Activated CD4-positive, alpha-beta T cell treated with anti-CD3 and anti-CD28 coated beads for 24 hours (primary cell): ENCODE data around the gene SMTNL2.
"Not testable (repeated sequence)": the region's sequence is repeated elsewhere in the genome, so short reads cannot be mapped to it uniquely, and the experiment has no call there.

Source experiments
- DNase-seq, 2 donors: peaks; one replicate each; pipeline ENCODE4 v3.0.0-alpha.2; 2020; ENCODE audit warnings: low read depth in 2 of 2

The SMTNL2 gene

DNA sequence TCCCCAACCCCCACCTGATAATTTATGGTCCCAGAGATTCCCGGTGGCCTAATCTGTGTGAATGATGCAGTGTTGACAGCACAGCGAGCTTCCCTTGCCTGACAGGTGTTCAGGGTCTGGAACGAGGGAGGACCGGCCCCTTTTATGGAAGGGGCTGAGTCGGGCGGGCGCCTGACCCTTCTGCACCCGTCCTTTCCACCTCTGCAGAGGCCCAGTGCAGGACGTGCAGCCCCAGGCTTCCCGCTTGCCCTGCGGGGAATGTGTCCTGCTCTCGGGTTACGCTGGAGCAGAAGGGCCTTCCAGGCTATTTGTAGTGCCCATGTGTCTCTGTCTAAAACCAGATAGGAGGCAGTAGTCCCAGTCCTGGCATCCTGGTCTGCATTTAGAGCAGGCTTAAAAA lies 16.2 kb downstream of the SMTNL2 start:
- no peak for DNase-seq

DNA sequence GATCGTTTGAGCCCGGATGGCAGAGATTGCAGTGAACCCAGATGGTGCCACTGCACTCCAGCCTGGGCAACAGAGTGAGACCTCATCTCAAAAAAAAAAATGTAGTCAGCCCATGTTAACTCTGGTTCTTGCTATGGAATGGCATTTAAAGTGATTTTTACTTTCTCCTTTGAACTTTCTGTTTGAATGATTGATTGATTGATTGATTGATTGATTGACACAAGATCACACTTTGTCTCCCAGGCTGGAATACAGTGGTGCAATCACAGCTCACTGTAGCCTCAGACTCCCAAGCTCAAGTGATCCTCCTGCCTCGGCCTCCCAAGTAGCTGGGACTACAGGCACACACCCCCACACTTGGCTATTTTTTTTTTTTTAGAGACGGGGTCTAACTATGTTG lies 17.0 kb downstream of the SMTNL2 start:
- no peak for DNase-seq

DNA sequence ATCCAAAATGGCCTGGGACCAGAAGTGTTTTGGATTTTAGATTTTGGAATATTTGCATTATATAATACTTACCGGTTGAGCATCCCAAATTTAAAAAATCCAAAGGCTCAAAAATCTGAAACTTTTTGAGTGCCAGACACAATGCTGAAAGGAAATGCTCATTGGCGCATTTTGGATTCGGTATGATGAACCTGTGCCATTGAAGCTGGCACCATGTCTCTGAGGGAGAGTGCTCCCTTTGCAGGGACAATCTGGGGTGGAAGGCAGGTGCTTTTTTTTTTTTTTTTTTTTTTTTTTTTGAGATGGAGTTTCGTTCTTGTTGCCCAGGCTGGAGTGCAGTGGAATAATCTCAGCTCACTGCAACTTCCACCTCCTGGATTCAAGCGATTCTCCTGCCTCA lies 17.7 kb downstream of the SMTNL2 start:
- no peak for DNase-seq

DNA sequence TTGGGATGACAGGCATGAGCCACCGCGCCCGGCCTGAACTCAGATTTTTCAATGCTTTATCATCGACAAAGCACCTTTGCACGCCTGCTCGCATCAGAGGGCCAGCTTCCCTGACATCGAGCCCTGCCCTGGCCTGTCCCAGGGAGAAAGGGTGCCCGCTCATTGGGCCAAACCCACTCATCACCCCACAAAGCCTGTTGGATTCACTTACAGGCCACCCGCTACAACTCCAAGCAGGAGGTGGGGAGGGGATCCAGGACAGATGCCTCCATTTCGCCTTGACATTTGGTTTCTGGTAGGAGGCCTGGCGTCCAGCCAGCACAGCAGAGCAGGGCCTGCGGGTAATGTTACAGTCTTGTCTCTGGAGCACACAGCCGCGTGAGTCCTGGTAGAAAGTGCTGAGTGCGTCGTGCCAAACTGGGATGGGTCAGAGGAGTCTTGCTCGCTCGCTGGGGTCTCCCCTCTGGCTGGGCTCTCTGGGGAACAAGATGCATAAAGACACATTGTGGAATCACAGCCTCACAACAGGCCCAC lies 19.8 kb downstream of the SMTNL2 start:
- DNase-seq, result no peak

DNA sequence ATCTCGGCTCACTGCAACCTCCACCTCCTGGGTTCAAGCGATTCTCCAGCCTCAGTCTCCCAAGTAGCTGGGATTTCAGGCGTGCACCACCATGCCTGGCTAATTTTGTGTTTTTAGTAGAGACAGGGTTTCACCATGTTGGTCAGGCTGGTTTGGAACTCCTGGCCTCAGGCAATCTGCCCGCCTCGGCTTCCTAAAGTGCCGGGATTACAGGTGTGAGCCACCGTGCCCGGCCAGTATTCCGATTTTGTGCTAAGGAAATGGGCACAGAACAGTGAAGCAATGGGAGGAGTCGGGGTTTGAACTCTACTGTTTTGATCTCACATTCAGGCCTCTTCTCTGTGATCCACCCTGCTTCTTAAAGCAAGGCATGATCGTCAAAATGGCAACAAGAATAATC lies 20.4 kb downstream of the SMTNL2 start:
- DNase-seq, result not testable (repeated sequence)

DNA sequence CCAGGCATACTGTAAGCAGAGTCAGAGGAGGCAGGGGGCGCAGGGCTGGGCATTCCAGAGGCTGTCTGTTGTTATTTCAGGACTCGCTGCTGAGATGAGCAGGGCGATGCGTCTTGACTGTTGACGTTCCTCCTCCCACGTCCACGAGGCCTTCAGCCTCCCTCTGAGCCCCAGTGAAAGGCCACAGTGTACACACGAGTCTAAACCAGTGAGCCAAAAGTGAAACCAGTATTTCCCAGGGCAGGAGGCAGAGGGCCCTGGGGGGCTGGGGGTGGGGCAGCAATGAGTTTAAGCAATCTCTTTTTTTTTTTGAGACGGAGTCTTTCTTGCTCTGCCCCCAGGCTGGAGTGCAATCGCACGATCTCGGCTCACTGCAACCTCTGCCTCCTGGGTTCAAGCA lies 21.5 kb downstream of the SMTNL2 start:
- no peak for DNase-seq

DNA sequence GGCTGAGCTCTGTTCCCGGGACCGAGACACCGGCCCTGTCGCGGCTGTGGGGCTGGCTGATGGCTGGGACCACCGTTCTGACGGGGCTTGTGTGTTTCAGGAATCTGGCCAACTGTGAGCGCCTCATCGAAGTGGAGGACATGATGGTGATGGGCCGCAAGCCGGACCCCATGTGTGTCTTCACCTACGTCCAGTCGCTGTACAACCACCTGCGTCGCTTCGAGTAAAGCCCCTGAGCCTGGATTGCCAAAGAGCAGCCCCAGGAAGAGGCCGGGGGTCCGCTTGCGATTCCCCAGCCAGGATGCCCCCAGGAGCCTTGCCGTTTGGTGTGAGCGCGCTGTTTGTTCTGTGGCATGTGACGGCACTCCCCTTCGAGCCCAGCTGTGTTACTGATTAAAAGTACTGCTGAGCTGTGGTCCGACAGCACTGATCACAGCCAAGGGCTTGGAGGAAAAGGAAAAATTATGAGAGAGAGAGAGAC lies 23.0 kb downstream of the SMTNL2 start:
- DNase-seq, result no peak

DNA sequence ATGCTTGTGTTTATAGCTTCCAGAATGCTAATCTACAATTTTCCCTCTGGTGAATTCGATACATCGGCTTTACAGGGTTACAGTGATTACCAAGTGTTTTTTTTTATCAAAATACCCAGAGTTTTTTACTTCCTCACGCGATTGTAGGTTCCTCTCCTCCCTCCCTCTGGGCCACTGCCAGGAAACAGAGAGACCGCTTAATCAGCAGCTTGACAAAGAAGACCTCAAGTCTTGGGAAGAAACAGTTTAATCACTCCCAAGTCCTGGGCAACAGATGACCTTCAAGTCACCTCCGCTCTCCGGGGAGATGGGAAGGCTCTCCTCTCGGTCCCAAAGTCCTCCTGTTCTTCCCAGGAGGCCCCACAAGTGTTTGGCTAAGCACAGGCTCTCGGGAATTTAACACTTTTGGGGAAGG lies 23.5 kb downstream of the SMTNL2 start:
- DNase-seq, result no peak

DNA sequence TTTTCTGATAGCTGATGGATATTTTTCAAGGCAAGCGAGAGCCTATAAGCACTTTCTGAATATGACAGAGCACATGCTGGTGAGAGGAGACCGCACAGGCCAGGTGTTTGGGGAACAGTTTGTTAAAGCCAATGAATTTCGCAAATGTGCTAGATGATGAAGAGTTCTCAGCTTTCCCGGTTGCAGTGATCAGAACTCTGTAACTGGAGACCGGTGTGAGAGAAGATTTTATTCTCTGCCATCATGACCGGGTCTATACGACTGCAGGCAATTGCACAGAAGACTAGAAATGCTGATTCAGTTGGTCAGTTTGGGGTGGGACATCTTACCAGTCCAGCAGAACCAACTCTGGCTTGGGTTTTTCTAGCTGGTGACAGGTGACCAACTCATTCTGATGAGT lies 25.4 kb downstream of the SMTNL2 start:
- DNase-seq, result no peak

DNA sequence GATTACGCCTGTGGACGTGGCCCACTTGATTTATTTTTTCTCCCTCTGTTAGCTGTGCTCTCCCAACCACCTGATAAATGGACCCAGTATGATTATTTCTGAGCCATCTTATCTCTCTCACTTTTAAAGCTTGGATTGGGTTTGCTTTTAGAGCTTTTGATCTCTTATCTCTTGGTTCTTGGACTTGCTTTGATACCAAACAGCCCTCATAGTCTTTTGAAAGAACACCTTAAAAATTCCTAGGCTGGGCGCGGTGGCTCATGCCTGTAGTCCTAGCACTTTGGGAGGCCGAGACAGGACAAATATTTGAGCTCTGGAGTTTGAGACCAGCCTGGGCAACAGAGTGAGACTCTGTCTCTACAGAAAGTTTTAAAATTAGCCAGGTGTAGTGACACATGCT lies 25.8 kb downstream of the SMTNL2 start:
- no peak for DNase-seq

DNA sequence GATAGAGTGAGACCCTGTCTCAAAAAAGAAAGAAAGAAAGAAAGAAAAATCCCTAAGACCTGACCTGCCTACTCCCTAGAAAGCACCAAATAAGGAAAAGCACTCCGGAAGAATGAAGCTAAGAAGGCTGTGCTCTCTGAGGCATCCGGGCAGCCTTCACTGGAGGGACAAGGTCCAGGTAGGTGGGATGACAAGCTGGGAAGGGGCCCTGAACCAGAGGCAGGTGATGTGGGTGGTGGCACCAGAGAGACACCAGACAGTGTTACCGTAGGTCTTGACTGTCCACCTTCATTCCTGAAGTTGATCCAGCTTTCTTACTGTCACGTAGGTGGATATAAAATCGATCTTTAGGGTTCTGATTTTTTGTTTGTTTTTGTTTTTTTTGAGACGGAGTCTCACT lies 26.3 kb downstream of the SMTNL2 start:
- no peak for DNase-seq

DNA sequence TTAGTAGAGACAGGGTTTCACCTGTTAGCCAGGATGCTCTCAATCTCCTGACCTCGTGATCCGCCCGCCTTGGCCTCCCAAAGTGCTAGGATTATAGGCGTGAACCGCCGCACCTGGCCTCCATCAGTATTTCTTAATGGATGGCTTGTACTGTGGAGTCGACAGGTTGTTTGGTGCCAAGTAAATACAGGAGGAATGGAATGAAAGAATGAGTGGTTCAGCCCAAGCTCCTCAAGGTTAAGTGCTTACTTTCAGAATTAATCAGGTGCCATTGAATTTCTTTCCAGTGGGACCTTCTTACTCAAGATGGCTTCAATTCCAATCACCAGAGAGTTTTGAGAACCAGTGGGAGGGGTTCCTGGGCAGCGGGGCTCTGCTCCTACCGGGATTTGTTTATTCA lies 32.1 kb downstream of the SMTNL2 start:
- DNase-seq, result no peak

DNA sequence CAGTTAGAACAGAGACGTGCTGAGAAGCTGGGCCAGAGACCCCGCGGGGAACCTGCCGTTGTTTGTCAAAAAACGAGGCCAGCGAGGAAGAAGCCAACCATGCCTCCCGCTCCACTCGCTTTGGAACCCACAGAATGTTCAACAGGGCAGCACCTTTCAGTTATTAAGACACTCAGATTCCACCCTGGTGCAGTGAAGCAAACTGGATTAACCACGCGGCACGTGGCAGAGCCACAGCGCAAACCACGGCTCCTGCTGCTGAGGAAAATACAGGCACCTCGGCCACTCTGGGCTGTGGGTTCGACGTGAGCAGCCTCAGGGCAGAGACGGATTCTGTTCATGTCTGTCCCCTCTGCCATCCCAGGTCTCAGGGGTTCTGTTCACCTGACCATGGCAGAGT lies 32.8 kb downstream of the SMTNL2 start:
- no peak for DNase-seq

DNA sequence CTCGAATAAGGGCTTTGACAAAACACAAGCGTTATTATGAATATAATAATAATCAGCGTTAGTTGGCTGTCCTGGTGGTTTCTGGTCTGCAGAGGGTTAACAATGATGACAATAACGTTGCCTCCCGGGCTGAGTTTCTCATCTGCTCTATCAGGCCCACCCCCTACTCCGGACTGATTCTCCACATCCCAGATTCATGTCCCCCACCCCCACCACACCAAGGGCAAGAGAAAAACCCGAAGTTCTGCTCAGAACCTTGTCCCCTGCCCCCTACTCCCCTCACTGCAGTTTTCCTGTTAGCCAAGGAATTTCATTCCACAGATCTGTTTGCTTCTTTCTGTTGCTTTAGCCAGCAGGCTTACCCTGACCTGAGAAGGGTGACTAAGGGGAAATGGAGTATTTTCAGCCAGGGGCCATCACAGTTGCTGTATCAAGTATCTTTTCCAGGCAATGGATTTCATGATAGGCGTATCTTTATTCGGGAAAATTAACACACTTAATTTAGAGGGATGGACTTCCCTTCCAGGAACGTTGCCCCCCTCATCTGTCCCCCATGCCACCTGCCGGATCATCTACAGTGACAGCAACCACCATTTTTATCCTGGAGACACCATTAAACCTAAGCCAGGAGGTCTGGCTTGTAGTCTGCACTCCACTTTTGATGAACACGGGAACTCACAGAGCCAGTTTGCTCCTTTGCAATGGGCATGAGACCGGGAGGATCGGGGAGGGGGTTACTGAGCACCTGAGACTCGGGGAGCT lies 33.4 kb downstream of the SMTNL2 start:
- no peak for DNase-seq

DNA sequence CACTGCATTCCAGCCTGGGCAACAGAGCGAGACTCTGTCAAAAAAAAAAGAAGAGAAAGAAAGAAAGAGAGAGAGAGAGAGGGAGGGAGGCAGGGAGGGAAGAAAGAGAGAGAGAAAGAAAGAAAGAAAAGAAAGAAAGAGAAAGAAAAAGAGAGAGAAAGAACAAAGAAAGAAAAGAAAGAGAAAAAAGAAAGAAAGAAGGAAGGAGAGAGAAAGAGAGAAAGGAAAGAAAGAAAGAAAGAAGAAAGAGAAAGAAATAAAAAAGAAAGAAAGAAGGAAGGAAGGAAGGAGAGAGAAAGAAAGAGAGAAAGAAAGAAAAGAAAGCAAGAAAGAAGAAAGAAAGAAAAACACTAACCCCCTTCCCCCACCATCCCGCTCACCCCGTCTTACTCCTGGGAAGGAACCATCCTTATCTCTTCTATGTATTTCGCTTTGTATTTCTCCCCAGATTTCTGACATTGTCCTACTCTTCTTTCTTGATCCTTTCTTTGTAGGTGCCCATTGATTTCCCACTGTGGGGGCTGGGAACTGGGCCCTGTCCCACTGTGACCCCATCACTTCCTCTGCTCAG lies 36.3 kb downstream of the SMTNL2 start:
- no peak for DNase-seq

DNA sequence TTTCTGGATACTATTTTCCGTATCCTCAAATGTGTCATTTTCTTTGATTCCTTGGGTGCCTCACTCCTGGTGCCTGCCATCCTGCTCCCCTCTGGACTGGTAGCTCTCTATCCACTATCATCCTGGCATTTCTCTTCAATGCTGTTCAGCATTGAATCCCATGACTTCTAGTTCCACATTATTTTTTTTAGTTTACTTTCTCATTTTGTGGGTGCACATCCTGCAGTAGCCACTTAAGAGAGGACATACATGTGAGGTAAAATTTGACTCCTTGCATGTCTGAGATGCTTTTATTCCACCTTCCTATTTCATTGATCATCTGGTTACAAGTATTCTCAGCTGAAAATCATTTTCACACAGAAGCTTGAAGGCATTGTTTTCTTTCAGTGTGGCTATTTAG lies 38.0 kb downstream of the SMTNL2 start:
- no peak for DNase-seq

DNA sequence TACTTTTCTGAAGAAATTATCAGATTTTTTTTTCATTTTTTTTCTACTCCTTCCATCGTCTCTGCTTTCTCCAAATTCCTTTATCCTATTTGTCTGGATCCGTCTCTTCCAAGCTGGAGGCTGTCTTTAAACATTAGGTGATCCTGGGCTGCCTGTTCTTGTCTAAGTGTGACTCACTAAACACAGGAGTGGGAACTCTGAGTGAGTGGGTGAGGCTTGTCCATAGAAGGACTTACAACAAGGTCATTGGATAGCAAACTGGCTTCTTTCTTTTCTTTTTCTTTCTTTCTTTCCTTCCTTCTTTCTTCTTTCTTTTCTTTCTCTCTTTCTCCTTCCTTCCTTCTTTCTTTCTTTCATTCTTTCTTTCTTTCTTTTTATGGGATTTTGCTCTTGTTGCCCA lies 38.9 kb downstream of the SMTNL2 start:
- DNase-seq, result no peak

DNA sequence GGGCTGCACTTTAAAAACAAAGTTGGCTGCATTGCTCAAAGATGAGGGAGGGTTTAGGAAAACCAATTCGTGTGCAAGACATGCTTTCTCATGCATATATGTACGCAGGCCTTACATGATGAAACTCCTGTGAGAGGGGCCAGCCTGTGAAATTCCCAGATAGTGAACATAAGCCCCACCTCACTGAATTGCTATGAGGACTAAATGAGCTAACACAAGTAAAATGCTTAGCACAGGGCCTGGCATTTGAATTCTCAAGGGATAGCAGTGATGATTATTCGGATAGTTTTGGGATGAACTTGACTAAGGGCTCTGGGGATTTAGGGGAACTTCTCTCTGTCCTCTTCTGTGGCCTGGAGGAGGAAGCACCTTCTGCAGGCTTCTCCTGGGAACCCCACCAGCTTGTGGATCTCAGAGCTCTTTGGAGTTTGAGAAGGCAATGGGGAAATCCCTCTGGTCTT lies 40.2 kb downstream of the SMTNL2 start:
- not testable (repeated sequence) for DNase-seq

DNA sequence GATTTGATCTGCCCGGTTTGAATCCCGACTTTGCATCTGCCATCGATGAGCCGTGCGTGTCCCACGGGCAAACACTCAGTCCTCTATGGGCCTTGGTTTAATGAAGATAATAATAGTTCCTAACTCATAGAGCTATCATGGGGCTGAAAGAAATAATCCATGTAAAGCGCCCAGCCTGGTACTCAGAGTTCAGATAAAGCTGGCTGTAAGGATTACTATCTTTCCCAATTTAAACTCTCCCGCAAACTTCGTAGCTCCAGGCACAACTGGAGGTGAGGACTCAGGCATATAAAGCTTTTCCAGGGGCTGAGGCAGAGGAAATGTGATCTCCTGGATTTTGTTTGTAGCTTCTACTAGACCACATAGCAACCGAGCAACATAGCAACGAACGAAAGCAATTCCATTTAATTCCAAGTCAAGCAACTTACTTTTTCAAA lies 40.9 kb downstream of the SMTNL2 start:
- DNase-seq, result no peak

DNA sequence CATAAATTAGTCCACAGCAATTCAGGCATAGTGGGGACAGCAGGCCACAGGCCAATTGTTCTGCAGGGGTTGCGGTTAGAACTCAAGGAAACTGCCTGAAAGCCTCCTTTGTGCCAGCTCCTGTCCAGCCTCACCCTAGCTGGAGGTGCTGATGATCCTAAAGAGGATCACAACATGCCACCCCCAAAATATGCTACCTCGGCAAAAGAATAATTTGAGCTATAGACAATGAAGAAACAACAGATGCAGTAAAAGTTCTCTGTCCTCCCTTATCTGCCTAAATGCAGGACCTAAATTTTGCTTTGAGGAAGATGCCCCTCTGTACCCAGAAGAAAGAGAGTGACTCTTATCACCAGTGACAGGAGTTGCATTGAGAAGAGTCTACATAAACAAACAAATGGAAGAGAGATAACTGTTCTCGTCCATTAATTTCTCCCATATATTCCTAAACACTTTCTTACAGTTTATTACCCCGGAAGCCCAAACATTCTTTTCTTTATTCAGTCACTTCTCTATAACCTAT lies 42.5 kb downstream of the SMTNL2 start:
- no peak for DNase-seq

DNA sequence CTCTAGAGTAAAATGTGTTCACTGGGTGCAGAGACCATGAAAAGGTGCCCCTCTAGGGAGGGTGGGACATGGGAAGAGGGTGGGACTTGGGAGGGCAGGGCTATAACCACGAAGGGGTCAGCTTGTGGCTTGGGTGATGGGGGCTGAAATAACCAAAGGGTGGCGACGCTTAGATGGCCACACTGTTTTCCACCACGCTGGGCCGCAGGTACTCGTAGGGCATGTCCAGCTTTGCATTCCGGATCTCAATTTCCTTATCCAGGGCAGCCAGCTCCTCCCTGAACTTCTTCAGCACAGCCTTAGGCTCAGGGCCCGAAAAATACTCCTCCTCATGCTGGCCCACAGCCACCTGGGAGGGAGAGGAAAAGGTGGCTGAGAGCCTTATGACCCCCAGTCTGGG lies 47.1 kb downstream of the SMTNL2 start:
- no peak for DNase-seq

DNA sequence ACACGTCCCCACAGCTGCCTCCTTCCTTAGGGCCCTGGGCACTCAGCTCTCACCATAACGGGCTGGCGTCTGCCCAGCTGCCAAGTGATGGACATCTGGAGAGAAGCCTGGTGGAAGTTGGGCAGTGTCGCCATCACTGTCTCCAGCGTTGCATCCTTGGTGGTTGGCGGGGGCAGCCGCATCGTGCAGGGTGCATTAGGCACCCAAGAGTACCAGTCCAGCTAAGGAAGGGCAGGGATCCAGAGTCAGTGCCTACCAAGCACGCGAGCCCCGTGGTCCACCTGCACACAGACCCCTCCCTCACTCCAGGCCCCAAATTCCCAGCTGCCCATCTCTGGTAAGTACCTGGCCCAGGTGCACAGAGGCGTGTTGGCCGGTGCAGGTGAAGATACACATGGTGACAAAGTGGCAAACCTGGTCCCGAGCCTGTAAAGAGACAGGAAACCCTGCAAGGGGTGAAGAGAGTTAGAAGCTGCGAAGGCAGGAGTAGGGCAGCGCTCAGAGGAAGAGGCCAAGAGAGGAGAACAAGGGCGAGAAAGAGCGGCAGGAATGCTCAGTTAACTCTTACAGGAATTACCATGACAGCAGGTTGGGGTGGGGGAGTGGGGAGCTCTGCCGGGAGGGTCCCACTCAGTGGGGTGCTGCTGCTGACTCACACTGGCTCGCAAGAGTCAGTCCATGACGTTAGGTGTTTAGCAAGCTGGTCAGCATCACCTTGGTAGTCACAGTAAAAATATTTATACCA lies 47.7 kb downstream of the SMTNL2 start:
- DNase-seq, result no peak
